GM21619 (cell line): ENCODE results near the gene ZFHX3.

Source experiments
- ATAC-seq: cut with Tn5 transposase; IDR thresholded peaks from one replicate; pipeline ENCODE4 v1.9.1; 2021; ENCODE audit not compliant: unreplicated experiment

The ZFHX3 gene

DNA sequence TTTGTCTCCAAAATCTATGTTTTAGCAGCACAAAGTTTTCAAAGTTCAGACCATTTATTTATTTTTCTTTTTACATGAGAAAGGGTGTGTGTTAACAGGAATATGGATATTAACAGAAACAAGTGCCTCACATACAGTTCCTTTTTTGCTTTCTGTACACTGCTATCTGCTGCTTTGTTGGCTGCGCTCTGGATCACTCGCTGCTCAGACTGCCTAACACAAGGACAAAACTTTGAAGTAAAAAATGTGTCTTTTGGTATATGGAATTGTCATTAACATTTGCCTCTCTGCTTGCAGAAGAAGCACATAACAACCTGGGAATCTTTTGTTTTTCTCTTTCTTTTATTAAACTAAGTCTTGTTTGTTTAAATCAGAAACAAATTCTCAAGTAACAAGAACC is 262.8 kb downstream of the ZFHX3 start:
- ATAC-seq: no peak

DNA sequence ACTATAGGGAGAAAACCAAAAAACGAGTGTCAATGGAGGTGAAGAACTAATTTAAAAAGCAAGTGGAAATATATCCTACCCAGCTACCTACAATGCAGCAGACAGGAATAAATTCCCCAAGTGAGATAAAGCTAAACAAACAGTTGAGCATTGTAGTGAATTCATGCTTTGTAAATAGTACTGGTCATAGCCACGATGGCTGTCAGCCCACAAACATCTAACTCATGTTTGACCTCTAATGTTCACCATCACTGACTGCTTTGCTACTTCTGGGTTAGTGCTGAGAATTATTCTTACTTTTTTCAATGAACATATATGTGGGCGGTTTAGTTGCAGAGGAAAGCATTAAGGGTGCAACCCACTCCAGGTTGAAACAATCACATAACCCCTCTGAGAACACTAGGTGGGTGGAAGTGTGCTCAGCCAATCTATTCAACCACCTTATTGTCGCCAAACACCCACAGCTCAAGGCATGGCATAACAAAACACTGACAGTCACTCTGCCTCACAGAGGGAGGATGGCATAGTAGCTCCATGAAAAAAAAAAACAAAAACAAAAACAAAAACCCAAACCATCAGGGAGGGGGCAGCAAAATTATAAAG is 264.1 kb downstream of the ZFHX3 start:
- ATAC-seq: no peak

DNA sequence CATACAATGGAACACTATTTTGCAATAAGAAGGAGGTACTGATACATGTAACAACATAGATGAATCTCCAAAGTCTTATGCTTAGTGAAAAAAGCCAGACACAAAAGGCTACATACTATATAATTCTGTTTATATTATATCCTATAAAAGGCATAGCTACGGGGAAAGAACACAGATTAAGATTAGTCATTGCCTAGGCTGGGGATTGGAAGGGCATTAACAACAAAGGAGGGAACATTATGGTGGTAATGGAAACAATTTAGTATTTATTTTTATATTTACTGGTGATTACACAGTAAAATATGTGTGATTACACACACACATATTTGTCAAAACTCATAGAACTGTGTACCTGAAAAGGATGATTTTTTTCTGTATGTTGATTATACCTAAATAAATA is 278.1 kb downstream of the ZFHX3 start:
- no peak for ATAC-seq

DNA sequence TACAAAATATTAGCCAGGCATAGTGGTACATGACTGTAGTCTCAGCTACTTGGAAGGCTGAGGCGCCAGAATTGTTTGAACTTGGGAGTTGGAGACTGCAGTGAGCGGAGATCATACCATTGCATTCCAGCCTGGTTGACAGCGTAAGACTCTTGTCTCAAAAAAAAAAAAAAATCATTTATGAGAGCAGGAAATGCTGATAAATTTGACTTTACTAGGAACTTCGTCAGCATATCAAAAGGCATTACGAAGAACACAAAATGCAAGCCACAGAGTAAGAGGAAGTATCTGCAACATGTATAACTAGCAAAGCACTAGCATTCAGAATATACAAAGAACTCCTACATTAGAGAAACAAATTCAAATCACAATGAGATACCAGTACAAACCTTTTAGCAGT is 279.3 kb downstream of the ZFHX3 start:
- ATAC-seq: no peak

DNA sequence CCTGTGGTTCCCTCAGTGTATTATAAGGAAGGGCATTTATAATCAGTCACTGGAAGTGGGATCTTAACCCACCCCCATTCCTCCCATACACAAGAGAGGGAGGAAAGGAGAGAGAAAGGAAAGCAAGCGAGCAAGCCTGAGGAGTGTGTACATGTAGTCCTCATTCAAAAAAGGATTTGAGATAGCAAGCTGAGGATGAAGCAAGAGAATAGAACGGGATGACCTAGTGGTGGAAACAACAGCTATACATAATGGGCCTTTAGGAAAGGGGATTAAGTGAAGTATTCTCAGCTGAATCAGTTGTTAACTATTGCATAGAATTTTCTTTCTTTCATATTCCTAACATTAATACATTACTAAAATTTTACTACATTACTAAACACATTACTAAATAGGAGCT is 281.4 kb downstream of the ZFHX3 start:
- ATAC-seq: no peak

DNA sequence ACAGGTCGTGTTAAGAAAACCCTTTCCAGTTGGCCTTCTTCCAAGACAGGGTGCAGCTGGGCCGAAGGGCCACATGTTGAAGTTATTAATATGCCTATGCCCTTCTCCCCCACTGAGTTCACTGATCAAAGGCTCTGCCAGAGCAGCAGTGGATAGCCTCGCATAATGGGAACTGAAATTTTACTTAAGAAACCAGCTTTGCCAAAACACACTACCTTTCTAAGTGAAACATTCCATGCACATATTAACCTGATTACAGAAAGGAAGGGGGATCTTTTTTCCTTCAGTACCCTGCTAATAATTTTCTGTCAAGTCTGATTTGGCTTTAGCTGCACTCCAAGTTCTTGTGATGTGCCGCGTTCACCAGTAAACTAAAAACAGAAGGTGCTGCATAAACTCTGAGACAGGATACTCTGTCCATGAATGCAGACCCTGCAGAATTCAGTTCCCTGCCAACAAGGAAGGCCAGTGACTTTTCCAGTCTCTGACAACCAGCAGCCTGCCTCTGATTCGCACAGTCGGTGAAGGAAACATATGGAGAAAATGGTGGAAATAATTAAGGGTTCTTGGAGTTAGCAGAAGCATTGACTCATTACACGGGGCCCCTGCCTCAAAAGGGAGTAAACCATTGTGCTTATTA is 283.8 kb downstream of the ZFHX3 start:
- no peak for ATAC-seq

DNA sequence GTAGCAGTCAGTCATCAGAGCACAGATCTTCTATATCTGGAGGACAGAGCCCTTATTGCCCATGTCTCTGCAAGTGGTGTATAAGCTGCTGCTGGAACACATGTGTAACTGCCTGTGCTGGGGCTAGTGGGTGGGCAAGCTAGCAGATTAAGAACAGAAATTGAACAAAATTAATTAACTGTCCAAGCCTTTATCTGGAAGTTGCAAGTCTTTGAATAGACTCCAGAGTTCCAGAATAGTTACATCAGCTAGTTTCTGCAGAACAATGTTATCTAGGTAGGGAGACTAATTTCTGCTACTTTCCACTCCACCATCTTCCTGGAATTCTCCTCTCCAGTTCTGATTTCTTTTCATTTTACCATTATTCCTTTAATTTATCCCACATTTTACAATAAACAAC is 287.3 kb downstream of the ZFHX3 start:
- ATAC-seq: no peak

DNA sequence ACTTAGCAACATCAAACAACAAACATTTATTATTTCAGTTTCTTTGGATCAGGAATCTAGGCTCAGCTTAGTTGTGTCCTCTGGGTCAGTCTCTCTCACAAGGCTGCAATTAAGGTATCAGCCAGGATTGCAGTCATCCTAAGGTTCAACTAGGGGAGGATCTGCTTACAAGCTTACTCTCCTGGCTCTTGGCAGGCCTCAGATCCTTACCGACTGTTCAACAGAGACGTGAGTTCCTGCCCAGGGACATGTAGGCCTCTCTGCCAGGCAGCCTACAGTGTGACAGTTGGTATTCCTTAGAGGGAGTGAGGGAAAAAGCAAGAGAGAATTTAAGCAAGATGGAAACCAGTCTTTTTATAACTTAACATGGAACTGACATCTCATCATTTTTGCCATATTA is 294.0 kb downstream of the ZFHX3 start:
- no peak for ATAC-seq

DNA sequence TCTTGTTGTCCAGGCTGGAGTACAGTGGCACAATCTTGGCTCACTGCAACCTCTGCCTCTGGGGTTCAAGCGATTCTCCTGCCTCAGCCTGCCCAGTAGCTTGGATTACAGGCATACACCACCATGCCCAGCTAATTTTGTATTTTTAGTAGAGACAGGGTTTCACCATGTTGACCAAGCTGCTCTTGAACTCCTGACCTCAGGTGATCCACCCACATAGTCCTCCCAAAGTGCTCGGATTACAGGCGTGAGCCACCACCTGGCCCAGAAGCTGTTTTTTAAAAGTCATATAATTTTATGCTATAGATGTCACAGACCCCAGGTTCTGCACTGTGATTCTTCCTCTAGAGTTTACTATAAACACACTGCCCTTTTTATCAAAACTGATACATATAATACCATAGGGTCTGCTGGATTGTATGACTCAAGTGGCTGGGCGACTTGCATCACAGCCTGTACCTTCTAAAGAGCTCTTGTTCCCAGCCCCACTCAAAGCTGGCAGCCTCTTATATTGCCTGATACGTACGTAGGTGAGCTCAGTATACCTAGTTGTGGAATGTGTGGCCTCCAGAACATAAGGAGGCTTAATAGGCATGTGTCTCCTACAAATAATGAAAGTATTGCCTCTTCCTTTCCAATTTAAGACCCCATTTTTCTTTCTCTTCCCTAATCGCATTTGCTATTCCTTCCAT is 295.8 kb downstream of the ZFHX3 start:
- ATAC-seq: no peak

DNA sequence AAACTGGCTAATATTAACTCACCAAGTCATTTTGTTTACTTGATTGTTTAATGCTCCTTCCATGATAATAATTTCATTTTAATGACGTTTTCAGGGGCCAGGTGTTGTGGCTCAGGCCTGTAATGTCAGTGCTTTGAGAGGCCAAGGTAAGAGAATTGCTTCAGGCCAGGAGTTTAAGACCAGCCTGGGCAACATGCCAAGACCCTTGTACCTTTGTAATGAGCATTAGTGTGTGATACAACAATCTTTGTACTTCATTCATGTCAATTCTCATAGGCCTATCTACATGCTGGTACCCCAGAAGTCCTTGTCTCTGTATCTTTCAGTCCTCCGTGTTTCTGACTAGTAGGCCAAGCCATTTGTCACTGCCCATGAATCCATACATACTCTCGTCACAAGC is 296.9 kb downstream of the ZFHX3 start:
- no peak for ATAC-seq

DNA sequence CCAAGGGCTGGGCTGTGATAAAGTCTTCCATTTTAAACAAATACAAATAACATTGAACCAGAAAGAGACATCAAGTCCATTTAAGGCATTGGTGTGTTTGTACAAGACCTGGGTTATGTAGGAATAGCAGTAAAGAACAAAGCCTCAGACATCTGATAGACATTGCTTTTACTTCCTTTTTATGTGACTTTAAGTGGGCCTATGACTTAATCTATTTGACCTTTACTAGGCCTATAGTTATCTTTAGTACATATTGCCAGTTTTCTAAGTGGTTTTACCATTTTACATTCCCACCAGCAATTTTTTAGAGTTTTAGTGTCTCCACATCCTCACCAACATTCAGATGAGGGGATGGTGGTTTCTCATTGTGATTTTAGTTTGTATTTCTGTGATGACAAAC is 298.8 kb downstream of the ZFHX3 start:
- ATAC-seq: no peak

DNA sequence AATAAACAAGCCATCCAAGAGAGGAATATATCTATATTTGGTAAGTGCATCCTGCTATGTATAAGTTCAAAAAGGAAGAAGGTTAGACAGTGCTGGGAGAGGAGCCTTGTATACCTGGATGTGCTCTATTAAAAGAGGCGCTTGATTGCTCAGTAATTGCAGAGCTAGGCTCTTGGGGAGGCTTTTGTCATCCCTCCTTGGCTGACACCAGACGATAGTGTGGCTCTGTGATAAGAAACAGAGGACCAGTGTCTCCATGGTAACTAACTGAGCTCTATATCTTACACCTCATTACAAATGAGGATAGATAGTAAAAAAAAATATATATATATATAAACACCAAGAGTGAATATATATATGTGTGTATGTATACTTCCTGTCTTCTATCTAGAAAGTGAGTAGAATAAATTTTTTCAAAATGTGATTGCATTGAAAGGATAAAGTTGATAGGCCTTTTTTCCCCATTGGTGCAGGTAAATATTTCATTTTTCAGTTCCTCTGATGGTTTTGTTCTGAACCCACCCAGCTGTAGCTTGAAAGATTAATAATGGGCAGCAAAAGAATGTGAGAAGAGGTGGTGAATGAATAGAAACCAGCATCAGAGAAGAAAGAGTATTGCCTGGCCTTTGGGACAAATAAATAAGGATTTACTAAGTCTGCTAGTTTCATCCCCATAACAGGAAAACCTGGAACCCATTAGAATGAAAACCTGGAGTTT is 303.7 kb downstream of the ZFHX3 start:
- no peak for ATAC-seq

DNA sequence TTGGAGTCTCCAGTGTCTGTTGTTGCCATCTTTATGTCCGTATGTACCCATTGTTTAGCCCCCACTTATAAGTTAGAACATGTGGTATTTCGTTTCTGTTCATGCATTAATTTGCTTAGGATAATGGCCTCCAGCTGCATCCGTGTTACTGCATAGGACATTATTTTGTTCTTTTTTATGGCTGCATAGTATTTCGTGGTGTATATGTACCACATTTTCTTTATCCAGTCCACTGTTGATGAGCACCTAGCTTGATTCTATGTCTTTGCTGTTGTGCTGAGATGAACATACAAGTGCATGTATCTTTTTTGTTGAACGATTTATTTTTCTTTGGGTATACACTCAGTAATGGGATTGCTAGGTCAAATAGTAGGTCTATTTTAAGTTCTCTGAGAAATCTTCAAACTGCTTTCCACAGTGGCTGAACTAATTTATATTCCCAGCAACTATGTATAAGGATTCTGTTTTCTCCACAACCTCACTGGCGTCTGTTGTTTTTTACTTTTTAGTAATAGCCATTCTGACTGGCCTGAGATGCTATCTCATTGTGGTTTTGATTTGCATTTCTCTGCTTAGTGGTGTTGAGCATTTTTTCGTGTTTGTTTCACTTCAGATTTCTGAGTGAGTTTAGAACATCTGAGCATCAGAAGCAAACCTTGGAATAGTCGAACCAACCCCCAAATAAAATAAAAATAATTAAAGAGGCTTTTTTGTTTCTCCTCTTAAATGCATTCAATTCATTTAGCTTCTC is 304.7 kb downstream of the ZFHX3 start:
- peak; percentile 83 for ATAC-seq

DNA sequence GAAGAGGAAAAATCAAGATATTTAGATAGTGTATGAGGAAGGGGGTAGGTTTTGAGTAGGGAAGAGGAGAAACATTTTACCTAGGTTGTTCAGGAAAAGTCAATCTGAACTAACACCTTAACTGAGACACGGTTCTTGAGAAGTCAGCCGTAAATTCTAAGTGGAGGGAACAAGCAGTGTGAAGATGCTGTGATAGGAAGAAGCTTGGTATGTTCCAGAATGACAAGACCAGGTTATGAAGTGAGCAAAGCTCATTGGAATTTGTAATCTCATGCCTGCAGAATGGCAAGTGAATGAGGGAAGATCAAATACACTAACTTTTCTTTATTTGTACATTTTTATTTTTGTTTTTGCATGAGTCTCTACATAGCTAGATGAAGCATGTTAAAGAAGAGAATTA is 307.6 kb downstream of the ZFHX3 start:
- no peak for ATAC-seq

DNA sequence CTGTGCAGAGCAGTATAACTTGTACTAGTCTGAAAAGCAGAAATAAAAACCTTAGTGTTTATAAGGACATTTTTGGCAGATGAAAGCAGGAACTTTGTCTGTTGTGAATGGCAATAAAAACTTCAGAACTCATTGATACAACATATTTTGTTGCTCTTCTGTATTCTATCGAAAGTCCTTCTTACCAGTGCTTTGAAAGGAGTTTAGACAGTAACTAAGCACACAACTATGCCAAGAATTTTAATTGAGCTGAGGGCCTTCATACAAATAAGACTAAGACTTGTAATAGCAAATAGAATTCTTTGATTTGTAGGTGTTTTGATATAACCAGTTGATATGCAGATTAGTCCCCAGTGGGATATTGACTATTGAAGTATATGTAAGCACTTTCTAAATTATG is 308.4 kb downstream of the ZFHX3 start:
- ATAC-seq: no peak

DNA sequence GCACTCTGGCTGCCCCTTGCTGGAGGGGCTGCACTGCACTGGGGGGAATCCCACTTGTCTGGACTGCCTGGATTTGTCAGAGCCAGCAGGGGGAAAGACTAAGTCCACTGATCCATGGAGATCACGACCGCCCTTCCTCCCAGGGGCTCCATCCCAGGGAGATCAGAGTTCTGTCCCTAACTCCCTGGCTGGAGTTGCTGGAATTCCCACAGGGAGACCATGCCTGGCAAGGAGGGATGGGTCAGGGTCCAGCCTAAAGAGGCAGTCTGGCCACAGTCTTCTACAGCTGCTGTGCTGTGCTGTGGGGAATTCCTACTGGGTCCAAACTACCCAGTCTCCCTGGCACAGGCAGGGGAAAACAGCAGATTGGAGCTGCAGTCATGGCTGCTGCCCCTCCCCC is 311.9 kb downstream of the ZFHX3 start:
- ATAC-seq: no peak
